ENCODE measurements around the gene PARVB. TPM values are rescaled to one million over a fixed set of nuclear protein-coding genes. Genes with fewer than 3 reads are reported as not detected.

Gene PARVB
- total and polyA plus RNA-seq, 2 donors (not counting 1 experiment from before 2014, with no cell fraction given) = 12.1 to 47.3 TPM

GRCh38 chr22:44145544-44145943 lies 121.4 kb downstream of the PARVB start:
- Histone ChIP-seq H3K9ac (ENCODE audit: insufficient read depth, low read length) (no peak overlapping the region), H3K4me2 (ENCODE audit: extremely low read depth, insufficient read depth, low read length) (no peak overlapping the region), H2AFZ (ENCODE audit: low read length) (no peak overlapping the region), H3K27me3 (ENCODE audit: control insufficient read depth, insufficient read depth, low read length) (no peaks in the 10 kb centered on the region), H4K20me1 (ENCODE audit: control insufficient read depth, extremely low read depth, insufficient read depth, low read length) (no peaks in the 10 kb centered on the region), H3K4me3 (replicated peaks in 1 of 4; ENCODE audit: control extremely low read depth in 1 of 4, insufficient read depth in 1 of 4, low read depth in 3 of 4, low read length in 4 of 4) (no peak overlapping the region), H3K79me2 (ENCODE audit: control insufficient read depth, insufficient read depth, low read length) (no peaks in the 10 kb centered on the region), H3K4me1 (ENCODE audit: control insufficient read depth, extremely low read depth, insufficient read depth, low read length) (peaks cover 12% of the 10 kb centered on the region), H3K27ac (ENCODE audit: insufficient read depth, low read length) (no peak overlapping the region), H3K36me3 (ENCODE audit: control insufficient read depth, insufficient read depth, low read length) (no peaks in the 10 kb centered on the region), H3K9me3 (ENCODE audit: control insufficient read depth, insufficient read depth, low read depth, low read length) (no peaks in the 10 kb centered on the region)
- no peak for TF ChIP-seq CTCF (conservative IDR thresholded peaks at IDR 0.05 in 1 of 2, IDR thresholded peaks at IDR 0.05 in 1 of 2; ENCODE audit: low read depth in 1 of 2, low read length in 2 of 2)
- TF ChIP-seq EZH2 (IDR thresholded peaks at IDR 0.05; ENCODE audit: low read length, missing control alignments) = no peak
- DNase-seq (ENCODE audit: low read depth in 2 of 2) = no peak

DNA sequence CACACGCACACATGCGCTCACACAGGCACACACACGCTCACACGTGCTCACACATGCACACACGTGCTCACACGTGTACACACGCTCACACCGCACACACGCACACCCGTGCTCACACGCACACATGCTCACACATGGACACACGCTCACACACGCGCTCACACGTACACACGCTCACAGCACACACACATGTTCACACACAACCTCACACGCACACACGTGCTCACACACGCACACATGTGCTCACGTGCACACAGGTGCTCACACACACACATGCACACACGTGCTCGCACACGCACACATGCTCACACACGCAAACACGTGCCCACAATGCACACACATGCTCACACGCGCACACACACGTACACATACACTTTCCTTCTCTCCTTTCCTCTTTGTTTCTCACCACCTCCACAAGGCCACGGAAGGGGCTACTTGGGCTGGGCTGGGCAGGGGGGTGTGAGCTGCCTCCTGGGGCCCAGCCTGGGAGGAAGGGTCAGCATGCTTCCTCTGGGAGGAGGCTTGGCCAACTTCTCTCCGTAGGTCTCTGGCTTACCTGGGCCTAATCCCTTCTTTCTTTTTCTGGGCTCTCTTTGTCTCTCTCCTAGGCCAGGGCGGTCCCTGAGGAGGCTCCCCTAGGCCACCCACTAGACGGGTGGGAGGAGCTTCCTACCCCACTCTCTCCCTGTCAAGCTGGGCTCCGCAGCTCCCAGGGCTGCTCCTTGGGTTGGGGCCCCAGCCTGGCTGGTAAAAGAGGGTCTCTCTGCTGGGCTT lies 122.2 kb downstream of the PARVB start:
- no peak overlapping the region for H3K4me3 ChIP-seq (replicated peaks in 1 of 4; ENCODE audit: control extremely low read depth in 1 of 4, insufficient read depth in 1 of 4, low read depth in 3 of 4, low read length in 4 of 4)
- H3K4me1 ChIP-seq (ENCODE audit: control insufficient read depth, extremely low read depth, insufficient read depth, low read length) = peaks cover 12% of the 10 kb centered on the region
- TF ChIP-seq EZH2 (IDR thresholded peaks at IDR 0.05; ENCODE audit: low read length, missing control alignments) (no peak), CTCF (conservative IDR thresholded peaks at IDR 0.05 in 1 of 2, IDR thresholded peaks at IDR 0.05 in 1 of 2; ENCODE audit: low read depth in 1 of 2, low read length in 2 of 2) (no peak)
- no peaks in the 10 kb centered on the region for H4K20me1 ChIP-seq (ENCODE audit: control insufficient read depth, extremely low read depth, insufficient read depth, low read length)
- H2AFZ ChIP-seq (ENCODE audit: low read length) = no peak overlapping the region
- no peaks in the 10 kb centered on the region for H3K36me3 ChIP-seq (ENCODE audit: control insufficient read depth, insufficient read depth, low read length)
- H3K27ac ChIP-seq (ENCODE audit: insufficient read depth, low read length) = no peak overlapping the region
- H3K9ac ChIP-seq (ENCODE audit: insufficient read depth, low read length) = no peak overlapping the region
- H3K4me2 ChIP-seq (ENCODE audit: extremely low read depth, insufficient read depth, low read length) = no peak overlapping the region
- H3K79me2 ChIP-seq (ENCODE audit: control insufficient read depth, insufficient read depth, low read length) = no peaks in the 10 kb centered on the region
- H3K9me3 ChIP-seq (ENCODE audit: control insufficient read depth, insufficient read depth, low read depth, low read length) = no peaks in the 10 kb centered on the region
- H3K27me3 ChIP-seq (ENCODE audit: control insufficient read depth, insufficient read depth, low read length) = no peaks in the 10 kb centered on the region
- no peak for DNase-seq (ENCODE audit: low read depth in 2 of 2)

- no peak for DNase-seq (ENCODE audit: low read depth in 2 of 2)
- H3K4me2 ChIP-seq (ENCODE audit: extremely low read depth, insufficient read depth, low read length) = no peak overlapping the region
- no peak overlapping the region for H3K27ac ChIP-seq (ENCODE audit: insufficient read depth, low read length)
Measured at GRCh38 chr22:44147008-44147645, 123.0 kb downstream of the PARVB start.

More at GRCh38 chr22:44147008-44147645, 123.0 kb downstream of the PARVB start:
- TF ChIP-seq CTCF (conservative IDR thresholded peaks at IDR 0.05 in 1 of 2, IDR thresholded peaks at IDR 0.05 in 1 of 2; ENCODE audit: low read depth in 1 of 2, low read length in 2 of 2) = no peak
- TF ChIP-seq EZH2 (IDR thresholded peaks at IDR 0.05; ENCODE audit: low read length, missing control alignments) = no peak
- no peak overlapping the region for H3K4me3 ChIP-seq (replicated peaks in 1 of 4; ENCODE audit: control extremely low read depth in 1 of 4, insufficient read depth in 1 of 4, low read depth in 3 of 4, low read length in 4 of 4)
- H3K9ac ChIP-seq (ENCODE audit: insufficient read depth, low read length) = peak overlapping the region; percentile 10
- no peaks in the 10 kb centered on the region for H3K36me3 ChIP-seq (ENCODE audit: control insufficient read depth, insufficient read depth, low read length)
- no peaks in the 10 kb centered on the region for H4K20me1 ChIP-seq (ENCODE audit: control insufficient read depth, extremely low read depth, insufficient read depth, low read length)
- H3K79me2 ChIP-seq (ENCODE audit: control insufficient read depth, insufficient read depth, low read length) = no peaks in the 10 kb centered on the region
- H3K9me3 ChIP-seq (ENCODE audit: control insufficient read depth, insufficient read depth, low read depth, low read length) = no peaks in the 10 kb centered on the region
- H2AFZ ChIP-seq (ENCODE audit: low read length) = no peak overlapping the region
- no peaks in the 10 kb centered on the region for H3K27me3 ChIP-seq (ENCODE audit: control insufficient read depth, insufficient read depth, low read length)
- H3K4me1 ChIP-seq (ENCODE audit: control insufficient read depth, extremely low read depth, insufficient read depth, low read length) = peaks cover 15% of the 10 kb centered on the region
